H9 (cell line): ENCODE results near the gene KEL. TPM values are rescaled to one million over a fixed set of nuclear protein-coding genes. Genes with fewer than 3 reads are reported as not detected.

ENCODE experiments used
- DNase-seq: peaks from one replicate; pipeline ENCODE4 v3.0.0-alpha.2; 2017
- H2AFZ ChIP-seq: one replicate; pipeline ENCODE4 v1.6.1; 2013; ENCODE audit warnings: mild to moderate bottlenecking, low read length, control low read depth, moderate library complexity
- H2AK5ac ChIP-seq: 2 replicates; pipeline ENCODE4 v1.6.1; 2013; ENCODE audit warnings: low read length, control low read depth, mixed read lengths; ENCODE audit not compliant: insufficient read length
- H2BK120ac ChIP-seq: one replicate; pipeline ENCODE4 v1.6.1; 2013; ENCODE audit warnings: low read depth, mild to moderate bottlenecking, low read length, control low read depth, inconsistent platforms; ENCODE audit not compliant: poor library complexity, severe bottlenecking
- H2BK12ac ChIP-seq: 2 replicates; pipeline ENCODE4 v1.6.1; 2013; ENCODE audit warnings: low read length, control low read depth, mixed read lengths, low read depth; ENCODE audit not compliant: insufficient read length
- H2BK15ac ChIP-seq: 2 replicates; pipeline ENCODE4 v1.6.1; 2013; ENCODE audit warnings: low read depth, low read length, control low read depth
- H2BK20ac ChIP-seq: one replicate; pipeline ENCODE4 v1.6.1; 2013; ENCODE audit warnings: low read depth, mild to moderate bottlenecking, low read length, control low read depth, inconsistent platforms; ENCODE audit not compliant: poor library complexity, severe bottlenecking
- H2BK5ac ChIP-seq: 2 replicates; pipeline ENCODE4 v1.6.1; 2013; ENCODE audit warnings: low read length, control low read depth, mixed read lengths; ENCODE audit not compliant: insufficient read length
- H3K14ac ChIP-seq: 2 replicates; pipeline ENCODE4 v1.6.1; 2013; ENCODE audit warnings: low read length, control low read depth; ENCODE audit not compliant: insufficient read depth
- H3K18ac ChIP-seq: 2 replicates; pipeline ENCODE4 v1.6.1; 2013; ENCODE audit warnings: low read depth, mild to moderate bottlenecking, mixed read lengths, low read length, control low read depth; ENCODE audit not compliant: insufficient read length
- H3K23ac ChIP-seq: 2 replicates; pipeline ENCODE4 v1.6.1; 2013; ENCODE audit warnings: low read length, control low read depth, mixed read lengths, low read depth; ENCODE audit not compliant: insufficient read length
- H3K23me2 ChIP-seq: 2 replicates; pipeline ENCODE4 v1.6.1; 2013; ENCODE audit warnings: low read depth, mild to moderate bottlenecking, mixed read lengths, low read length, control low read depth; ENCODE audit not compliant: insufficient read length, poor library complexity, severe bottlenecking
- H3K27ac ChIP-seq: 2 replicates; pipeline ENCODE4 v1.5.1; 2013; ENCODE audit warnings: low read length, control low read depth, mixed read lengths, low read depth; ENCODE audit not compliant: insufficient read length
- H3K27me3 ChIP-seq: 2 replicates; pipeline ENCODE4 v1.6.1; 2013; ENCODE audit warnings: low read length, control low read depth, inconsistent platforms; ENCODE audit not compliant: insufficient read depth
- H3K4ac ChIP-seq: 2 replicates; pipeline ENCODE4 v1.6.1; 2013; ENCODE audit warnings: low read depth, mild to moderate bottlenecking, control low read depth, inconsistent platforms, low read length, moderate library complexity
- H3K4me1 ChIP-seq: 2 replicates; pipeline ENCODE4 v1.6.1; 2013; ENCODE audit warnings: low read length, control low read depth, inconsistent platforms; ENCODE audit not compliant: insufficient read depth
- H3K4me2 ChIP-seq: 2 replicates; pipeline ENCODE4 v1.6.1; 2013; ENCODE audit warnings: low read length, control low read depth, mixed read lengths; ENCODE audit not compliant: insufficient read length, insufficient read depth
- H3K56ac ChIP-seq: 2 replicates; pipeline ENCODE4 v1.6.1; 2013; ENCODE audit warnings: low read depth, mild to moderate bottlenecking, mixed read lengths, low read length, control low read depth; ENCODE audit not compliant: insufficient read length
- H3K79me1 ChIP-seq: 2 replicates; pipeline ENCODE4 v1.6.1; 2013; ENCODE audit warnings: low read depth, mild to moderate bottlenecking, moderate library complexity, low read length, control low read depth, inconsistent platforms; ENCODE audit not compliant: insufficient read depth, poor library complexity, severe bottlenecking
- H3K79me2 ChIP-seq: 2 replicates; pipeline ENCODE4 v1.6.1; 2013; ENCODE audit warnings: low read length, control low read depth, inconsistent platforms; ENCODE audit not compliant: insufficient read depth
- H3K9ac ChIP-seq: 2 replicates; pipeline ENCODE4 v1.6.1; 2013; ENCODE audit warnings: low read length, control low read depth, mixed read lengths; ENCODE audit not compliant: insufficient read length; ENCODE audit errors: extremely low read depth
- H3K9me3 ChIP-seq: one replicate; pipeline ENCODE4 v1.6.1; 2013; ENCODE audit warnings: low read depth, low read length, inconsistent platforms; ENCODE audit not compliant: control insufficient read depth
- H3T11ph ChIP-seq: one replicate; pipeline ENCODE4 v1.6.1; 2013; ENCODE audit warnings: mild to moderate bottlenecking, low read length, control low read depth, inconsistent platforms
- H4K20me1 ChIP-seq: one replicate; pipeline ENCODE4 v1.6.1; 2013; ENCODE audit not compliant: control insufficient read depth, insufficient read length, insufficient read depth
- H4K5ac ChIP-seq: 2 replicates; pipeline ENCODE4 v1.6.1; 2013; ENCODE audit warnings: low read depth, mild to moderate bottlenecking, mixed read lengths, low read length, control low read depth; ENCODE audit not compliant: insufficient read length
- H4K8ac ChIP-seq: replicated peaks from 2 replicates; pipeline ENCODE4 v1.6.1; 2013; ENCODE audit warnings: low read length, control low read depth, mixed read lengths, low read depth; ENCODE audit not compliant: insufficient read length
- H4K91ac ChIP-seq: 2 replicates; pipeline ENCODE4 v1.6.1; 2013; ENCODE audit warnings: low read depth, mild to moderate bottlenecking, moderate library complexity, mixed read lengths, low read length, control low read depth; ENCODE audit not compliant: insufficient read length
- H3K27ac Mint-ChIP-seq, 3 experiments: 2 replicates in 2 of 3; 3 replicates in 1 of 3; pipeline ENCODE4 v1.8.0; 2020 to 2021; ENCODE audit warnings: mixed read lengths in 3 of 3, mild to moderate bottlenecking in 1 of 3, moderate library complexity in 1 of 3
- H3K27me3 Mint-ChIP-seq: 2 replicates; pipeline ENCODE4 v1.8.0; 2021; ENCODE audit warnings: low read depth, mild to moderate bottlenecking, moderate library complexity, mixed read lengths
- H3K36me3 Mint-ChIP-seq, 3 experiments: 2 replicates in 2 of 3; 3 replicates in 1 of 3; pipeline ENCODE4 v1.8.0; 2020 to 2021; ENCODE audit warnings: low read depth in 3 of 3, mixed read lengths in 3 of 3; ENCODE audit not compliant: insufficient read depth in 1 of 3
- H3K4me1 Mint-ChIP-seq, 2 experiments: 2 replicates each; pipeline ENCODE4 v1.8.0; 2020; ENCODE audit warnings: mixed read lengths in 2 of 2
- H3K4me3 Mint-ChIP-seq, 2 experiments: 2 replicates in 1 of 2; 3 replicates in 1 of 2; pipeline ENCODE4 v1.8.0; 2020 to 2021; ENCODE audit warnings: mild to moderate bottlenecking in 2 of 2, mixed read lengths in 2 of 2, moderate library complexity in 1 of 2
- H3K9me3 Mint-ChIP-seq, 2 experiments: 2 replicates in 1 of 2; 3 replicates in 1 of 2; pipeline ENCODE4 v1.8.0; 2020; ENCODE audit warnings: mild to moderate bottlenecking in 2 of 2, mixed read lengths in 2 of 2, moderate library complexity in 1 of 2
- WGBS: extraction: QIAGEN DNeasy Blood & Tissue Kit; methylation state at CpG from one replicate; pipeline ENCODE4 v1.1.7; 2013; ENCODE audit warnings: missing lambda C conversion rate, low lambda C conversion rate, mixed read lengths; ENCODE audit not compliant: insufficient read length; ENCODE audit errors: extremely low coverage; 5-methylcytosine and 5-hydroxymethylcytosine counted together
- total RNA-seq: library from RNA; stranded (reverse); gene quantifications from 2 replicates; pipeline ENCODE4 v1.2.1, GENCODE V29; 2021
- TF ChIP-seq, protein P1 (sequence below): fragments of 200-600 bp; sonication (generic); conservative IDR thresholded peaks from 3 replicates; pipeline ENCODE4 v1.8.0; 2021; ENCODE audit warnings: antibody characterized with exemption, mild to moderate bottlenecking

KEL gene
- total RNA-seq, 1 experiment from 2014 or later, result 1.5 TPM

DNA sequence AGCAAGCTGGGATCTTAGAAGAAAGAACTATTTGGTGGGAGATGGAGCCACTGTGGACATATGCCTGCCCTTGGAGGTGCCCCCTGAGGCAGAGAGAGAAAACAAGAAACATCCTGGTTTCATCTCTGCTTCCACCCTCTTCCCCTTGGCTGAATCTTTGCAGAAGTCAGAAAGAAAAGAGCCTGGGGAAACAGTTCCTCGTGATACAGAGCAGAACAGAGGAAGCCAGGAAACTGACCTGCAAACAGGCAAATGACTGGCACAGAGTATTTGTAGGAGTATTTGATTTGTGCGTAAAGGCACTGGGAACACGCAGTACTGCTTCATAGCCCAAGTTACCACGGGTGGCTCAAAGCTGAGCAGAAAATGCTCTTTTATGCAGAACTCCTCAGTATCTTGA lies 7.0 kb upstream of the KEL start:
- no peaks in the 10 kb centered on the region for H3K4me1 ChIP-seq
- no peak overlapping the region for H2BK12ac ChIP-seq
- no CpG with 5 or more reads among the region's 4 CpGs for WGBS

More for the DNA sequence above, 7.0 kb upstream of the KEL start:
- no peak overlapping the region for H3K14ac ChIP-seq
- no peaks in the 10 kb centered on the region; the same call in none of the 2 replicates for H3K27me3 Mint-ChIP-seq
- no peaks in the 10 kb centered on the region for H3K9me3 ChIP-seq
- no peak overlapping the region for H2BK20ac ChIP-seq
- no peak for DNase-seq
- no peaks in the 10 kb centered on the region for H4K20me1 ChIP-seq
- no peak overlapping the region for H4K91ac ChIP-seq
- H3T11ph ChIP-seq, result no peak overlapping the region
- no peak overlapping the region for H3K4ac ChIP-seq
- no peak overlapping the region for H3K18ac ChIP-seq
- no peak overlapping the region for H3K56ac ChIP-seq
- TF ChIP-seq, protein P1, sequence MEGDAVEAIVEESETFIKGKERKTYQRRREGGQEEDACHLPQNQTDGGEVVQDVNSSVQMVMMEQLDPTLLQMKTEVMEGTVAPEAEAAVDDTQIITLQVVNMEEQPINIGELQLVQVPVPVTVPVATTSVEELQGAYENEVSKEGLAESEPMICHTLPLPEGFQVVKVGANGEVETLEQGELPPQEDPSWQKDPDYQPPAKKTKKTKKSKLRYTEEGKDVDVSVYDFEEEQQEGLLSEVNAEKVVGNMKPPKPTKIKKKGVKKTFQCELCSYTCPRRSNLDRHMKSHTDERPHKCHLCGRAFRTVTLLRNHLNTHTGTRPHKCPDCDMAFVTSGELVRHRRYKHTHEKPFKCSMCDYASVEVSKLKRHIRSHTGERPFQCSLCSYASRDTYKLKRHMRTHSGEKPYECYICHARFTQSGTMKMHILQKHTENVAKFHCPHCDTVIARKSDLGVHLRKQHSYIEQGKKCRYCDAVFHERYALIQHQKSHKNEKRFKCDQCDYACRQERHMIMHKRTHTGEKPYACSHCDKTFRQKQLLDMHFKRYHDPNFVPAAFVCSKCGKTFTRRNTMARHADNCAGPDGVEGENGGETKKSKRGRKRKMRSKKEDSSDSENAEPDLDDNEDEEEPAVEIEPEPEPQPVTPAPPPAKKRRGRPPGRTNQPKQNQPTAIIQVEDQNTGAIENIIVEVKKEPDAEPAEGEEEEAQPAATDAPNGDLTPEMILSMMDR, result no peak
- no peak overlapping the region for H3K23ac ChIP-seq
- H4K5ac ChIP-seq, result no peak overlapping the region
- H3K36me3 Mint-ChIP-seq, result no peaks in the 10 kb centered on the region
- H3K9me3 Mint-ChIP-seq, result 0 out of 5 replicates have a peak, but pooled peaks cover 0 to 2% of the 10 kb centered on the region in 2 experiments
- no peaks in the 10 kb centered on the region for H3K79me1 ChIP-seq
- no peak overlapping the region for H3K27ac ChIP-seq
- H4K8ac ChIP-seq, result no peak overlapping the region
- H2BK5ac ChIP-seq, result no peak overlapping the region
- no peak overlapping the region for H2AFZ ChIP-seq
- H2BK15ac ChIP-seq, result no peak overlapping the region
- H3K4me1 Mint-ChIP-seq, result no peaks in the 10 kb centered on the region
- H3K9ac ChIP-seq, result no peak overlapping the region
- no peak overlapping the region for H2BK120ac ChIP-seq
- H3K4me3 Mint-ChIP-seq, result no peak overlapping the region
- no peaks in the 10 kb centered on the region for H3K27me3 ChIP-seq
- no peak overlapping the region for H2AK5ac ChIP-seq
- H3K23me2 ChIP-seq, result no peaks in the 10 kb centered on the region
- H3K27ac Mint-ChIP-seq, result no peak overlapping the region
- H3K4me2 ChIP-seq, result no peak overlapping the region
- no peaks in the 10 kb centered on the region for H3K79me2 ChIP-seq
